ENCODE measurements around the gene PYGM.
"Not testable (repeated sequence)": the region's sequence is repeated elsewhere in the genome, so short reads cannot be mapped to it uniquely, and the experiment has no call there.

PYGM gene

GRCh38 chr11:64714666-64715065 is 45.1 kb downstream of the PYGM start:
- no peak for DNase-seq

GRCh38 chr11:64713781-64714363 is 45.9 kb downstream of the PYGM start:
- no peak for DNase-seq

- DNase-seq: no peak
Measured at GRCh38 chr11:64713016-64713707, 46.6 kb downstream of the PYGM start.

- peak in 1 of 2 donors; percentile 26 for DNase-seq
Measured at GRCh38 chr11:64712430-64713015, 47.3 kb downstream of the PYGM start.

- DNase-seq: no peak
Measured at GRCh38 chr11:64711956-64712362, 47.8 kb downstream of the PYGM start.

- DNase-seq: no peak
Measured at GRCh38 chr11:64711138-64711955, 48.4 kb downstream of the PYGM start.

- DNase-seq: no peak
Measured at GRCh38 chr11:64710418-64711137, 49.2 kb downstream of the PYGM start.

- no peak for DNase-seq
Measured at GRCh38 chr11:64705501-64705900, 54.3 kb downstream of the PYGM start.

- no peak for DNase-seq
Measured at GRCh38 chr11:64703048-64703447, 56.7 kb downstream of the PYGM start.

GRCh38 chr11:64701956-64702355 is 57.8 kb downstream of the PYGM start:
- DNase-seq: not testable (repeated sequence)

GRCh38 chr11:64698427-64698826 is 61.3 kb downstream of the PYGM start:
- DNase-seq: no peak

GRCh38 chr11:64697663-64698375 is 62.0 kb downstream of the PYGM start:
- no peak for DNase-seq

Measured in CD4-positive, alpha-beta T cell treated with Interleukin-4 for 1 hour (primary cell).